Natural killer cell (primary cell): ENCODE results near the gene TNS3. TPM values are rescaled to one million over a fixed set of nuclear protein-coding genes. Genes with fewer than 3 reads are reported as not detected.

Source experiments
- ATAC-seq, 3 donors: fragments of 150-1000 bp in 2 of 3; fragments of 200-7000 bp in 1 of 3; cut with Tn5 transposase; 1 replicate in 1 of 3; 2 replicates in 2 of 3; pipeline ENCODE4 v1.10.0; 2021; ENCODE audit warnings: mild to moderate bottlenecking in 2 of 3, moderate library complexity in 2 of 3
- DNase-seq, 2 donors: peaks; one replicate each; pipeline versions ENCODE4 v3.0.0 to v3.0.0-alpha.2; 2013 to 2021; ENCODE audit warnings: mixed read lengths in 1 of 2
- H3K27ac ChIP-seq: one replicate; pipeline ENCODE4 v1.5.1; 2013; ENCODE audit warnings: mild to moderate bottlenecking, low read length
- H3K27me3 ChIP-seq: one replicate; pipeline ENCODE4 v1.6.1; 2013; ENCODE audit warnings: low read length; ENCODE audit not compliant: control insufficient read depth, insufficient read depth
- H3K36me3 ChIP-seq: one replicate; pipeline ENCODE4 v1.6.1; 2013; ENCODE audit warnings: low read length; ENCODE audit not compliant: control insufficient read depth, insufficient read depth
- H3K4me1 ChIP-seq: one replicate; pipeline ENCODE4 v1.6.1; 2013; ENCODE audit warnings: low read length; ENCODE audit not compliant: control insufficient read depth, insufficient read depth
- H3K4me3 ChIP-seq: one replicate; pipeline ENCODE4 v1.5.1; 2013; ENCODE audit warnings: low read length
- H3K9me3 ChIP-seq: one replicate; pipeline ENCODE4 v1.6.1; 2013; ENCODE audit warnings: low read length; ENCODE audit not compliant: control insufficient read depth, insufficient read depth
- H3K27ac Mint-ChIP-seq, 2 donors: one replicate each; pipeline ENCODE4 v1.8.0; 2022; ENCODE audit warnings: mild to moderate bottlenecking in 2 of 2, mixed read lengths in 2 of 2, moderate library complexity in 1 of 2
- H3K27me3 Mint-ChIP-seq, 2 donors: one replicate each; pipeline ENCODE4 v1.8.0; 2022; ENCODE audit warnings: low read depth in 2 of 2, mixed read lengths in 2 of 2
- H3K36me3 Mint-ChIP-seq: one replicate; pipeline ENCODE4 v1.8.0; 2022; ENCODE audit warnings: mixed read lengths
- H3K4me1 Mint-ChIP-seq, 2 donors: one replicate each; pipeline ENCODE4 v1.8.0; 2022; ENCODE audit warnings: mixed read lengths in 2 of 2
- H3K4me3 Mint-ChIP-seq: one replicate; pipeline ENCODE4 v1.8.0; 2022; ENCODE audit warnings: mild to moderate bottlenecking, moderate library complexity, mixed read lengths
- H3K9me3 Mint-ChIP-seq, 2 donors: one replicate each; pipeline ENCODE4 v1.8.0; 2022; ENCODE audit warnings: mixed read lengths in 2 of 2
- WGBS: methylation state at CpG from one replicate; pipeline ENCODE4 v1.1.7; 2013; ENCODE audit warnings: missing lambda C conversion rate; ENCODE audit not compliant: insufficient coverage; 5-methylcytosine and 5-hydroxymethylcytosine counted together
- intact Hi-C: fragments of 100-400 bp; cut with micrococcal nuclease; formaldehyde crosslinking; loops from one replicate; pipeline ENCODE4 v1.14.2; 2022
- total RNA-seq, 4 donors: library from RNA; stranded (reverse); fragments of 120-200 nt in 1 of 4; gene quantifications; one replicate each; pipeline versions ENCODE4 v1.2.3 to v1.2.4, GENCODE V29; 2013 to 2022
- TF ChIP-seq, protein P1 (sequence below): fragments of 200-600 bp; IDR thresholded peaks from one replicate; pipeline ENCODE4 v1.8.0; 2022; ENCODE audit warnings: antibody characterized with exemption

TNS3 gene
- total RNA-seq, 3 donors from 2014 or later (not counting 1 experiment from before 2014, with no cell fraction given) = 1.6 to 3.5 (median 2.9) TPM

DNA sequence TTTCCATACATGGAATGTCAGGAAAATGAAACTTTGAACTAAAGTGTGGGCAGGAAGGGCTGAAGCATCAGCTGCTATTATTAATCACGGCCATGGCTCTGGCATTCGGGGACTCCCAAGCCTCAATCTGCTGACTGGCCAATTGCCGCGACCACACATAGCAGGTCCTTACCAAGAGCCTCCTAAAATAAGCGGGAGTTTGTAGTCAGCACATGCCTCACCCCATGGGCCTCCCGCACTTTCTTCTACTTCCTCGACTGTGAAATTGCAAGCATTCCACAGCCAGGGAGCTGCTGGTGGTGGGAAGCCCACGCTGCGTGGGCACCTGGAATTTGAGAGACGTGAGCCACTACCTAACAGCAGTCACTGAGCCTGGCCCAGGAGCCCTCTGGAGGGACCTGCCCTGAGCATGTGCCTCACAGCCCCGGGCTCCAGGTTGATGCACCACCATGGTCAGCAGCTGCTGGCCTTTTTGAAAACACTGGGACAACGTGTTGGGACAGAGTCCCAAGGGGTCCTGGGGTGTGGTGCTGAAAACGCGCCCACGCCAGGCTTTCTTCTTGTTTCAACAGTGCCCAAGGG lies 211.4 kb downstream of the TNS3 start:
- no peak for ATAC-seq
- Mint-ChIP-seq H3K27ac (no peak overlapping the region), H3K27me3 (no peaks in the 10 kb centered on the region)

DNA sequence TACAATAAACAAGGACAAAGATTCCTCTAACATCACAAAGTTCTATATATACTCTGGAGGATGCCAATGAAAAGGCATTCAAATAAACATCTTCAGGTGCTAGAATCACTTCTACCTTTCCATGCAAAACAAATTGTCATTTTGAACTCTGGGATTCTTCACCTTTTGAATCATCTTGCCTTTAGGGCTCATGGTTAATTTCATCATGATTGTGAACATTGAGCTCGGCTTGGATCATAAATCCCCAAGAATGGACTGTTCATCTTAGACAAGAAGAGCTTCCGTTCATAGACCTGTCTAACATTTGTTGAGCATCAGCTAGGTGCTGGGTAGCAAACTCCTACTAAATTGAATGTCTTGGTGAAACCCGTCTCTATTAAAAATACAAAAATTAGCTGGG lies 212.2 kb downstream of the TNS3 start:
- WGBS = 91% methylated on average over 3 of the region's 3 CpGs
- H3K4me1 Mint-ChIP-seq = no peaks in the 10 kb centered on the region
- DNase-seq (no peak), ATAC-seq (no peak)
- H3K27me3 Mint-ChIP-seq = no peaks in the 10 kb centered on the region
- Histone ChIP-seq H3K27ac (no peak overlapping the region), H3K4me1 (no peaks in the 10 kb centered on the region), H3K36me3 (no peaks in the 10 kb centered on the region), H3K4me3 (no peak overlapping the region), H3K27me3 (no peaks in the 10 kb centered on the region), H3K9me3 (no peaks in the 10 kb centered on the region)
- H3K27ac Mint-ChIP-seq = no peak overlapping the region
- TF ChIP-seq, protein P1, sequence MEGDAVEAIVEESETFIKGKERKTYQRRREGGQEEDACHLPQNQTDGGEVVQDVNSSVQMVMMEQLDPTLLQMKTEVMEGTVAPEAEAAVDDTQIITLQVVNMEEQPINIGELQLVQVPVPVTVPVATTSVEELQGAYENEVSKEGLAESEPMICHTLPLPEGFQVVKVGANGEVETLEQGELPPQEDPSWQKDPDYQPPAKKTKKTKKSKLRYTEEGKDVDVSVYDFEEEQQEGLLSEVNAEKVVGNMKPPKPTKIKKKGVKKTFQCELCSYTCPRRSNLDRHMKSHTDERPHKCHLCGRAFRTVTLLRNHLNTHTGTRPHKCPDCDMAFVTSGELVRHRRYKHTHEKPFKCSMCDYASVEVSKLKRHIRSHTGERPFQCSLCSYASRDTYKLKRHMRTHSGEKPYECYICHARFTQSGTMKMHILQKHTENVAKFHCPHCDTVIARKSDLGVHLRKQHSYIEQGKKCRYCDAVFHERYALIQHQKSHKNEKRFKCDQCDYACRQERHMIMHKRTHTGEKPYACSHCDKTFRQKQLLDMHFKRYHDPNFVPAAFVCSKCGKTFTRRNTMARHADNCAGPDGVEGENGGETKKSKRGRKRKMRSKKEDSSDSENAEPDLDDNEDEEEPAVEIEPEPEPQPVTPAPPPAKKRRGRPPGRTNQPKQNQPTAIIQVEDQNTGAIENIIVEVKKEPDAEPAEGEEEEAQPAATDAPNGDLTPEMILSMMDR = no peak
- H3K4me3 Mint-ChIP-seq = no peak overlapping the region
- no peaks in the 10 kb centered on the region for H3K9me3 Mint-ChIP-seq
- no peaks in the 10 kb centered on the region for H3K36me3 Mint-ChIP-seq
- intact Hi-C loops = no loop called here

More for the DNA sequence above, 211.4 kb downstream of the TNS3 start:
- Histone ChIP-seq H3K27me3 (no peaks in the 10 kb centered on the region), H3K36me3 (no peaks in the 10 kb centered on the region), H3K4me1 (no peaks in the 10 kb centered on the region), H3K4me3 (no peak overlapping the region), H3K9me3 (no peaks in the 10 kb centered on the region), H3K27ac (no peak overlapping the region)
- Mint-ChIP-seq H3K4me1 (no peaks in the 10 kb centered on the region), H3K36me3 (no peaks in the 10 kb centered on the region), H3K9me3 (no peaks in the 10 kb centered on the region), H3K4me3 (no peak overlapping the region)
- TF ChIP-seq, protein P1 = no peak
- 91% methylated on average over 15 of the region's 15 CpGs for WGBS
- intact Hi-C loops = no loop called here
- DNase-seq = no peak

DNA sequence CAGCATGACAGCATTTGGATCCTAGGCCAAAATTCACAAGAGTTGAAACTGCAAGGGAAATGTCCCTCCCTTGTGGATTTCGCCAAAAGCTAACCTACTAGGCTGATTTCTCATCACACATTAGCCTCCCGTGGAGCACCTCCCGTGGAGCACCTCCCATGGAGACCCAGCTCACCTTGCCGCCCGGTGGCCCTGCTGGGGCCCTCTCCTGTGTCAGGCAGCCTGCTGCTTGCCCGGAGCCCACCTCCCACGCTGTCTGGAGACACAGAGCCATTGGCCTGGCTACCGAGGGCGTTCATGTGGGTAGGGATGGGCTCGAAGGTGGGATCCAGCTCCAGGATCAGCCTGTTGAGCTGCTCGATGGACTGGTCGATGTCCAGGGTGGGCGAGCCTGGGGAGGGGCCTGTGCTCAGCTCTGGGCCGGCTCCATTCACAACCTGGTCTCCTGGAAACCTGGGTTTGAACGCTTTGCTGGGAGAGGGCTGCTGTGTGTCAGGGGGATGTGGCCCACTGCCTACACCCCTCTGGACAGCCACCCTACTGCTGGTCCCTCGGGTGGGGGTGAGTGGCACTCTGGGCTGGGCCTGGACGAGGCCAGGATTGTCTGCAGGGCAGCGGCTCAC lies 213.6 kb downstream of the TNS3 start:
- Mint-ChIP-seq H3K27ac (no peak overlapping the region), H3K36me3 (no peaks in the 10 kb centered on the region), H3K4me3 (no peak overlapping the region), H3K27me3 (no peaks in the 10 kb centered on the region), H3K4me1 (no peaks in the 10 kb centered on the region), H3K9me3 (no peaks in the 10 kb centered on the region)
- H3K4me3 ChIP-seq = no peak overlapping the region
- no peak overlapping the region for H3K27ac ChIP-seq
- H3K27me3 ChIP-seq = no peaks in the 10 kb centered on the region
- no peaks in the 10 kb centered on the region for H3K36me3 ChIP-seq
- no peaks in the 10 kb centered on the region for H3K4me1 ChIP-seq
- intact Hi-C loops = no loop called here
- TF ChIP-seq, protein P1 = no peak
- no peak for ATAC-seq
- no peaks in the 10 kb centered on the region for H3K9me3 ChIP-seq
- DNase-seq = no peak
- 88% methylated on average over 18 of the region's 18 CpGs for WGBS

DNA sequence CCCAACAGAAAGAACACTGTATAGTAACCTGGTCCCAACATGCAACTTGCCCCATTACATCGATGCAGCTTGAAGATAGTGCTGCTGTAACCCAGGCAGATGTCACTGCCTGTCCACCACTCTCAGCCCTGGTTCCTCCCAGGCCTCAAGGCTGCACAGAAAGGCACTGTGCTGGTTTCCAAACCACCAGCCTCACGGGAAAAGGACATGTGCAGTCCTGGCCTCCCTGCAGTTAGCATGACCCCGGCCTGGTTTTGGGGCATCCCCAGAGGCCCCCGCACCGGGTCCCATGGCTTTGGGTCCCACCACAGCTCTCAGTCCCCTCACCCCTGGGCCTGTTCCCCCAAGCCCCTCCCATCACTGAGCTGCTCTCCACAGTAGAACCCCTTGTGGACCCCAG lies 214.5 kb downstream of the TNS3 start:
- Mint-ChIP-seq H3K27me3 (no peaks in the 10 kb centered on the region), H3K9me3 (no peaks in the 10 kb centered on the region), H3K27ac (no peak overlapping the region), H3K4me1 (no peaks in the 10 kb centered on the region), H3K36me3 (no peaks in the 10 kb centered on the region), H3K4me3 (no peak overlapping the region)
- H3K4me1 ChIP-seq = no peaks in the 10 kb centered on the region
- H3K4me3 ChIP-seq = no peak overlapping the region
- ATAC-seq (no peak), DNase-seq (no peak)
- no peaks in the 10 kb centered on the region for H3K27me3 ChIP-seq
- no peaks in the 10 kb centered on the region for H3K36me3 ChIP-seq
- TF ChIP-seq, protein P1 = no peak
- no peak overlapping the region for H3K27ac ChIP-seq
- intact Hi-C loops = no loop called here
- H3K9me3 ChIP-seq = no peaks in the 10 kb centered on the region
- 82% methylated on average over 5 of the region's 5 CpGs for WGBS
